ENCODE data around the gene ADCY10.

DNA sequence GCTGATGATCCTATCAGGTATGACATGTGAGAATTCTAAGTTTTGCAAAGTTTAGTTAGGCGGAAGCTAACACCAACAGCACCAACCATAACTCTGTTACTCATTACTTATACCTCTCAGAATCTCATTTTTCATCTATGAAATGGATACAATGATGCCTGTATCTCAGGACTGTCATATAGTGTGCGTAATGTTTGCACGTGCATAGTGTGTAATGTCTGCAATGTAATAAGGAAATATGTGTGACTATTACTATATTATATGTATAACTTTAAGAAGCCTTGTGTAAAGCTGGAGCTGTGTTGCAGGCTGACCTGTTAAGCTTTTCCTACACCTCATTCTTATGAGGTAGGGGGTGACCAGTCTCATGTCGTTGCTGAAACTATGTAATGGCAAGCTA, 13.0 kb downstream of the ADCY10 start:
- TF ChIP-seq TAF1 (IDR thresholded peaks at IDR 0.05; ENCODE audit: borderline replicate concordance, insufficient read depth, low read length): no peak
- TF ChIP-seq, protein P1, sequence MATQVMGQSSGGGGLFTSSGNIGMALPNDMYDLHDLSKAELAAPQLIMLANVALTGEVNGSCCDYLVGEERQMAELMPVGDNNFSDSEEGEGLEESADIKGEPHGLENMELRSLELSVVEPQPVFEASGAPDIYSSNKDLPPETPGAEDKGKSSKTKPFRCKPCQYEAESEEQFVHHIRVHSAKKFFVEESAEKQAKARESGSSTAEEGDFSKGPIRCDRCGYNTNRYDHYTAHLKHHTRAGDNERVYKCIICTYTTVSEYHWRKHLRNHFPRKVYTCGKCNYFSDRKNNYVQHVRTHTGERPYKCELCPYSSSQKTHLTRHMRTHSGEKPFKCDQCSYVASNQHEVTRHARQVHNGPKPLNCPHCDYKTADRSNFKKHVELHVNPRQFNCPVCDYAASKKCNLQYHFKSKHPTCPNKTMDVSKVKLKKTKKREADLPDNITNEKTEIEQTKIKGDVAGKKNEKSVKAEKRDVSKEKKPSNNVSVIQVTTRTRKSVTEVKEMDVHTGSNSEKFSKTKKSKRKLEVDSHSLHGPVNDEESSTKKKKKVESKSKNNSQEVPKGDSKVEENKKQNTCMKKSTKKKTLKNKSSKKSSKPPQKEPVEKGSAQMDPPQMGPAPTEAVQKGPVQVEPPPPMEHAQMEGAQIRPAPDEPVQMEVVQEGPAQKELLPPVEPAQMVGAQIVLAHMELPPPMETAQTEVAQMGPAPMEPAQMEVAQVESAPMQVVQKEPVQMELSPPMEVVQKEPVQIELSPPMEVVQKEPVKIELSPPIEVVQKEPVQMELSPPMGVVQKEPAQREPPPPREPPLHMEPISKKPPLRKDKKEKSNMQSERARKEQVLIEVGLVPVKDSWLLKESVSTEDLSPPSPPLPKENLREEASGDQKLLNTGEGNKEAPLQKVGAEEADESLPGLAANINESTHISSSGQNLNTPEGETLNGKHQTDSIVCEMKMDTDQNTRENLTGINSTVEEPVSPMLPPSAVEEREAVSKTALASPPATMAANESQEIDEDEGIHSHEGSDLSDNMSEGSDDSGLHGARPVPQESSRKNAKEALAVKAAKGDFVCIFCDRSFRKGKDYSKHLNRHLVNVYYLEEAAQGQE (IDR thresholded peaks at IDR 0.05; ENCODE audit: insufficient read depth in 1 of 2, low read depth in 2 of 2, low read length in 2 of 2): no peak
